Activated CD4-positive, alpha-beta memory T cell treated with anti-CD3 and anti-CD28 coated beads for 36 hours (primary cell): ENCODE data around the gene IFNLR1. TPM values are rescaled to one million over a fixed set of nuclear protein-coding genes. Genes with fewer than 3 reads are reported as not detected.

ENCODE experiments used
- CTCF ChIA-PET: fragments of 350-600 bp; sonication (Branson Sonifier 250); formaldehyde crosslinking; loops from one replicate; lab custom pipeline; 2021; ENCODE audit warnings: antibody characterized with exemption, inconsistent platforms; lab: Charles Lee
- POLR2A ChIA-PET: fragments of 350-600 bp; sonication (Branson Sonifier 250); formaldehyde crosslinking; loops from one replicate; lab custom pipeline; 2021; ENCODE audit warnings: antibody characterized with exemption; lab: Charles Lee
- DNase-seq: peaks from one replicate; pipeline ENCODE4 v3.0.0-alpha.2; 2020
- H3K27ac Mint-ChIP-seq: one replicate; pipeline ENCODE4 v1.8.0; 2021; ENCODE audit warnings: mixed read lengths
- H3K27me3 Mint-ChIP-seq: one replicate; pipeline ENCODE4 v1.8.0; 2021; ENCODE audit warnings: mixed read lengths
- H3K36me3 Mint-ChIP-seq: one replicate; pipeline ENCODE4 v1.8.0; 2021; ENCODE audit warnings: mixed read lengths
- H3K4me1 Mint-ChIP-seq: one replicate; pipeline ENCODE4 v1.8.0; 2021; ENCODE audit warnings: low read depth, mixed read lengths
- H3K4me3 Mint-ChIP-seq: one replicate; pipeline ENCODE4 v1.8.0; 2021; ENCODE audit warnings: mild to moderate bottlenecking, mixed read lengths
- H3K9me3 Mint-ChIP-seq: one replicate; pipeline ENCODE4 v1.8.0; 2021; ENCODE audit warnings: mixed read lengths
- intact Hi-C: fragments of 100-400 bp; cut with micrococcal nuclease; formaldehyde crosslinking; loops from one replicate; pipeline ENCODE4 v1.15.1; 2023
- total RNA-seq, 2 experiments: library from RNA; stranded (reverse); gene quantifications; one replicate each; pipeline ENCODE4 v1.2.3, GENCODE V29; 2021

The IFNLR1 gene
- total RNA-seq, 2 experiments from 2014 or later, result 6.2 to 10.0 TPM

DNA sequence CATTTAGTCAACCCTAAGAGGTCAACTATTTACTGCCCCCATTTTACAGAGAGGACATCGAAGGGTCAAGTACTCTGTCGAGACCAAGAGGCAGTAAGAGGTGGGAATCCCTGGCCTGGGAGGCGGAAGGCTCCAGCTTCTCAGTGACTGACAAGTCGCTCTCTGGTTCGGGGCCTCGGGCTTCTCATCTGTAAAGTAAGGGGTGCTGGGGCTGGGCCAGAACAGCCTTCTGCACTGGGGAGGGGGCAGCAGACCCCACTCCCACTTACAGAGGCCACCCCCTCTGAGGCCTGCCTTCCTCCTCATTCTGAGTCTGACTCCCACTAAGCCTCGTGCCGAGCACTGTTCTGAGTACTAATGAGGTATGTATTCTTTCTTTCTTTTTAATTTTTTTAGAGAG is 17.0 kb upstream of the IFNLR1 start:
- ChIA-PET POLR2A (no interaction called here), CTCF (interaction anchor here (0.9 to 4.3 kb wide), 6 partner anchors 105 to 431 kb away, joined by 3 to 59 read pairs (median 3); no protein-coding TSS in a partner anchor)
- Mint-ChIP-seq H3K4me3 (no peak overlapping the region), H3K27ac (no peak overlapping the region), H3K4me1 (peaks cover 23% of the 10 kb centered on the region), H3K36me3 (no peaks in the 10 kb centered on the region), H3K27me3 (peaks cover 3% of the 10 kb centered on the region), H3K9me3 (no peaks in the 10 kb centered on the region)
- DNase-seq, result no peak
- intact Hi-C loops, result no loop called here

DNA sequence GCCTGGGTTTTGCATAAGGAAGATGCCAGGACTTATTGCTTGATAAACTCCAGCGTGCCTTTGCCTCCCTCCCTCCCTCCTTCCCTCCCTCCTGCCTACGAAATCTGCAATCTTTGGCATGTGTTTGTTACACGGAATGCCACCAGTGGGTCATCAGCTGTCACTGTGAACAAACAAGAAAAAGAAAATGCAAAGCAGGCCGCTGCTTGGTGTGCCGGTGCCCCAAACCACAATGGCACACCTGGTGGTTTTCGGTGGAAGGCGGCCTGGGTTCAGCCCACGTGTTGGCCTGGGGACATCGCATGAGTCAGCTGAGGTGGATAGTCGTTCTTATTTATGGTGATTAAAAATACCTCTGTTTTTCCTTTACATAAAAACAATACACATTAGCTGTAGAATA is 16.3 kb upstream of the IFNLR1 start:
- Mint-ChIP-seq H3K36me3 (no peaks in the 10 kb centered on the region), H3K27ac (no peak overlapping the region), H3K27me3 (peaks cover 3% of the 10 kb centered on the region), H3K9me3 (no peaks in the 10 kb centered on the region), H3K4me1 (peaks cover 23% of the 10 kb centered on the region), H3K4me3 (no peak overlapping the region)
- DNase-seq, result peak; percentile 64
- ChIA-PET CTCF (interaction anchor here (0.6 to 4.3 kb wide), 6 partner anchors 105 to 432 kb away, joined by 3 to 59 read pairs (median 3); no protein-coding TSS in a partner anchor), POLR2A (no interaction called here)
- intact Hi-C loops, result no loop called here

DNA sequence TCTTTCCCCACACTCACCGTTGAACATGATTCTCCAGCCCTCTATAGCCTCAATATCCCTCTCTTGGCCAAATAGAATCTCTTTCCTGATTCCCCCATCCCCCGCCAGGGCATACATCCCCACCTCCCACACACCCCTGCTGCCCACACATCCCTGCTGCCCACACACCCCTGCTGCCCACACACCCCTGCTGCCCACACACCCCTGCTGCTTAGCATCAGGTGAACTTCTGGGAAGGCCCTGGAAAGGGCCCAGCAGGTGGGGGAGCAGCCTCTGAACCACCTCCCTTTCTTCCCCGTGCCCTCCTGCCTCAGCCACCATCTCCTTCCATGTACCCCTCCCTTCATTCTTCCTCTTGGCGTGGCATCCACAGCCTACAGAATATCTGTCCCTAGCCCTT is 15.9 kb upstream of the IFNLR1 start:
- DNase-seq, result no peak
- Mint-ChIP-seq H3K36me3 (no peaks in the 10 kb centered on the region), H3K4me1 (peaks cover 23% of the 10 kb centered on the region), H3K27me3 (peaks cover 3% of the 10 kb centered on the region), H3K9me3 (no peaks in the 10 kb centered on the region), H3K27ac (no peak overlapping the region), H3K4me3 (no peak overlapping the region)
- ChIA-PET POLR2A (no interaction called here), CTCF (interaction anchor here (0.9 to 7.4 kb wide), 10 partner anchors 14 to 213 kb away, joined by 3 to 618 read pairs (median 16); partner anchors contain the start of genes IFNLR1, NIPAL3 and STPG1)
- intact Hi-C loops, result no loop called here

DNA sequence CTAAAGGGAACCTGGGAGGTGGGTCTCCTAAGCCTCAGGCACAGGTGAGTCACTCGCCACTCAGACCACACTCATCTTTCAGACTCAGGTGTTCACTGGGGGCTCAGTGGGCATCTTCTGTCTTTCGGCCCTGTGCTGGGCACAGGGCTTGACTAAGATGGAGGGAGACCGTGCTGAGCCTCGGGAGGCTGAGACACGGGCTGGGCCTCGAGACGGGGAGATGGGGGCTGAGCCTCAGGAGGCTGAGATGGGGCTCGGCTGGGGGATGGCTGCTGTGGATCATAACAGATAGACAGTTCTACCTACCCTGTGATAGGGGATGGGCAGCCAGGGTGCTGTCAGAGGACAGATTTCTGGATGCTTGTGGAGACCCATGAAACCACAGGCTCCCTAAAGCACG is 15.5 kb upstream of the IFNLR1 start:
- CTCF ChIA-PET, result interaction anchor here (0.7 to 7.4 kb wide), 31 partner anchors 14 to 436 kb away, joined by 3 to 618 read pairs (median 4); partner anchors contain the start of genes IFNLR1, NIPAL3 and STPG1
- Mint-ChIP-seq H3K4me1 (peaks cover 23% of the 10 kb centered on the region), H3K27ac (no peak overlapping the region), H3K9me3 (no peaks in the 10 kb centered on the region), H3K4me3 (no peak overlapping the region), H3K27me3 (peaks cover 3% of the 10 kb centered on the region), H3K36me3 (no peaks in the 10 kb centered on the region)
- intact Hi-C loops, result no loop called here
- DNase-seq, result no peak
- POLR2A ChIA-PET, result interaction anchor here (1.1 kb wide), 1 partner anchor 188 kb away, joined by 6 read pairs; no protein-coding TSS in a partner anchor

DNA sequence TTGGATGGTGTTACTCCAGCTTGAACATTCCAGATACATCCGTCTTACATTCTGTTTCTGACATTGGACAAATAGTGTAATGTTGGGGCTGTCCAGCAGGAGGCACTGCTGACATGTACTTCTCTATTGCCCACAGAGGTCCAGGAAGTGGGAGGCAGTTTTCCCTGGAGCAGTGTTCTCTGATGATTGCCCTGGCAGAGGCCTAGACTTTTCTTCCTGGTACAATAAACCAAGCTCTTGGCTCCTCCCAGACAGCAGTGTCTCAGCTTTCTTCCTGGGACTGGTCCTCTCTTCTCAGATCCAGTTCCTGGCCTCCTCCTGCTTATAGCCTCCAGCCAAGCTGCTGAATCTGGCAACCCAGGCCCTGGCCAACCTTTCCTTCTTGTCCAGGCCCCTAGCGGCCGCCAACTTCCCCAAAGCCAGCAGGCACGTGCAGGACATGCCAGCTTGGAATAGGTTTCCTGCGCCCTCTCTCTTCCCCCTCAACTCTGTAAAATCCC is 14.9 kb upstream of the IFNLR1 start:
- ChIA-PET POLR2A (interaction anchor here (1.1 kb wide), 1 partner anchor 189 kb away, joined by 6 read pairs; no protein-coding TSS in a partner anchor), CTCF (interaction anchor here (0.6 to 7.4 kb wide), 45 partner anchors 11 to 437 kb away, joined by 3 to 618 read pairs (median 4); partner anchors contain the start of genes IFNLR1, NIPAL3 and STPG1)
- no peaks in the 10 kb centered on the region for H3K9me3 Mint-ChIP-seq
- peak; percentile 76 for DNase-seq
- H3K36me3 Mint-ChIP-seq, result no peaks in the 10 kb centered on the region
- intact Hi-C loops, result loop anchor here (1.0 kb wide), 1 partner anchor 433 kb away; no protein-coding TSS in a partner anchor
- H3K27me3 Mint-ChIP-seq, result peaks cover 3% of the 10 kb centered on the region
- H3K27ac Mint-ChIP-seq, result no peak overlapping the region
- no peak overlapping the region for H3K4me3 Mint-ChIP-seq
- H3K4me1 Mint-ChIP-seq, result peaks cover 23% of the 10 kb centered on the region

DNA sequence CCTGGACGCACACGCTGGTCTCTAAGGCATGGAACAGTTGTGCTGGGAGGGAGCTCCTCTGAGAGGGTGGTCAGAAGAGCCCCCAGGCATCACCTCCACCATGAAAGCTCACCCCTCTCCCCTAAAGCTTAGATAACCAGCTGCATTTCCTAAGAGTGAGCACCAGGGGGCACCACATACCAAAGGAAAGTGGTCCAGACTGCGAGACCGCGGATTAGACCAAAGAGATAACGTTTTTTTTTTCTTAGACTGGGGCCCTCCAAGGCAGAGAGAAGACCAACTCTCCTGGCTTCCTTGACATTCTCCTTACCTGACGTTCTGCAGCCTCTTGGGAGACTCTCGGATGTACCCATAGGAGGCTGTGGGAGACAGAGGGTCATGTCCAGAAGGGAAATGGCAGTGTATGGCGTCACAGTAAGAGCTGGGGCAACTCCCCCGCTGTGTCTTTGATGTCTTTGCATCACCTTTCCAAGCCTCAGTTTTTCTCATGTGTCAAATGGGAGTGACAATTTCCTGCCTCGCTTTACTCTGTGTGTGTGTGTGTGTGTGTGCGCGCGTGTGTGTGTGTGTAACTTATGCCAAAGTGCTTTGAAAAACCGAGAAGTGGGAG is 12.3 kb upstream of the IFNLR1 start:
- peak; percentile 84 for DNase-seq
- intact Hi-C loops, result loop anchor here (1.0 to 10.0 kb wide), 3 partner anchors 109 to 585 kb away; no protein-coding TSS in a partner anchor
- Mint-ChIP-seq H3K9me3 (no peaks in the 10 kb centered on the region), H3K36me3 (no peaks in the 10 kb centered on the region), H3K27me3 (peaks cover 3% of the 10 kb centered on the region), H3K4me3 (peak overlapping the region; percentile 61), H3K4me1 (peaks cover 36% of the 10 kb centered on the region), H3K27ac (peak overlapping the region; percentile 57)
- POLR2A ChIA-PET, result interaction anchor here (0.6 to 2.5 kb wide), 4 partner anchors 23 to 193 kb away, joined by 3 to 17 read pairs (median 4); no protein-coding TSS in a partner anchor
- CTCF ChIA-PET, result interaction anchor here (0.5 to 7.4 kb wide), 70 partner anchors 9 to 636 kb away, joined by 3 to 618 read pairs (median 4); partner anchors contain the start of genes GRHL3, IFNLR1, IL22RA1 and NIPAL3

DNA sequence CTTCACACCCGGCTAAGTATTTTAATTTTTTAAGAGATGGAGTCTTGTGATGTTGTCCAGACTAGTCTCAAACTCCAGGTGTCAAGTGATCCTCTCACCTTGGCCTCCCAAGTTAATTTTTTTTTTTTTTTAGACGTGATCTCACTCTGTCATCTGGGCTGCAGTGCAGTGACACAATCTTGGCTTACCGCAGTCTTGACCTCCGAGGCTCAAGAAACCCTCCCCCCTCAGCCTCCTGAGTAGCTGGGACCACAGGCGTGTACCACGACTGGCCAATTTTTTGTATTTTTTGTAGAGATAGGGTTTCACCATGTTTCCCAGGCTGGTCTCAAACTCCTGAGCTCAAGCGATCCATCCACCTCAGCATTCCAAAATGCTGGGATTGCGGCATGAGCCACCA is 11.7 kb upstream of the IFNLR1 start:
- DNase-seq, result no peak

DNA sequence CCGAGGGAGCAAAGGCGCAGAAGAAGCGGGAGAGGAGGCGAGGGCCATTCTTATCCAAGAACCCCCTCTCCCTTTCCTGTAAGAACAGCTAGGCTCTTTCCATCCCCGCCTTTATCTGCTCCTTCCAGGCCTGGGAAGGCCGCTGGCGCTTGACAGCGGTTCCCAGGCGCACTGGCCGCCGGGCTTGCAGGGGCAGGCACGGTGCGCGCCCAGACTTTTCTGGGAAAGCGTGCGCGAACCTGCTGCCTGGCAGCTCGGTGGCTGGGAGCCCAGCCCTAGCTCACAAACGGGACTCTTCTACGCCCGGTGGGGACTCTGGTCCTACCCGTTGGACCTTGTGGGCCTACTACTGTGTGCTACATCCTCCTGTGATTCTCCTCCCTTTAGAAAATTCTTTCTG is 8.8 kb upstream of the IFNLR1 start:
- peaks cover 5% of the 10 kb centered on the region for H3K9me3 Mint-ChIP-seq
- no peak for DNase-seq
- no peaks in the 10 kb centered on the region for H3K36me3 Mint-ChIP-seq
- peaks cover 52% of the 10 kb centered on the region for H3K4me1 Mint-ChIP-seq
- H3K4me3 Mint-ChIP-seq, result no peak overlapping the region
- no peak overlapping the region for H3K27ac Mint-ChIP-seq
- POLR2A ChIA-PET, result no interaction called here
- H3K27me3 Mint-ChIP-seq, result no peaks in the 10 kb centered on the region
- intact Hi-C loops, result loop anchor here (10.0 kb wide), 1 partner anchor 581 kb away; no protein-coding TSS in a partner anchor
- CTCF ChIA-PET, result interaction anchor here (5.2 to 7.4 kb wide), 3 partner anchors 46 to 197 kb away, joined by 43 to 618 read pairs (median 193); no protein-coding TSS in a partner anchor

More for the DNA sequence above, 11.7 kb upstream of the IFNLR1 start:
- Mint-ChIP-seq H3K4me3 (no peak overlapping the region), H3K27me3 (peaks cover 3% of the 10 kb centered on the region), H3K27ac (no peak overlapping the region), H3K4me1 (peaks cover 36% of the 10 kb centered on the region), H3K36me3 (no peaks in the 10 kb centered on the region), H3K9me3 (no peaks in the 10 kb centered on the region)
- ChIA-PET CTCF (interaction anchor here (0.6 to 7.4 kb wide), 66 partner anchors 9 to 637 kb away, joined by 3 to 618 read pairs (median 4); partner anchors contain the start of genes GRHL3, IFNLR1, IL22RA1 and NIPAL3), POLR2A (interaction anchor here (0.6 to 2.5 kb wide), 4 partner anchors 23 to 193 kb away, joined by 3 to 17 read pairs (median 4); no protein-coding TSS in a partner anchor)
- intact Hi-C loops, result loop anchor here (1.0 to 10.0 kb wide), 3 partner anchors 110 to 584 kb away; no protein-coding TSS in a partner anchor

DNA sequence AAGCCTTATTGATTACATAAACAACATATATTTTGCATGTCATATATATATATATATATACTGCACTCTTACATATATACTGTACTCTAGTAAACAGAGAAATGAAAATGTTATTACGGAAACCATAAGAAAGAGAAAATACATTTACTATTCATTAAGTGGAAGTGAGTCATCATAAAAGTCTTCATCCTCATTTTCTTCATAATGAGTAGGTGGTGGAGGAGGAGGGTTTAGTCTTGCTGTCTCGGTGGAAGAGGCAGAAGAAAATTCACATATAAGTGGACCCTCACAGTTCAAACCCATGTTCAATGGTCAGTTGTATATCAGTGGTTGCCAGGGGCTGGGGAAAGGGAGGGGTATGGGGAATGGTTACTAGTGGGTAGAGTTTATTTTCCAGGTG is 8.0 kb upstream of the IFNLR1 start:
- Mint-ChIP-seq H3K4me1 (peaks cover 56% of the 10 kb centered on the region), H3K9me3 (peaks cover 5% of the 10 kb centered on the region), H3K4me3 (no peak overlapping the region), H3K36me3 (no peaks in the 10 kb centered on the region), H3K27ac (no peak overlapping the region), H3K27me3 (no peaks in the 10 kb centered on the region)
- POLR2A ChIA-PET, result no interaction called here
- intact Hi-C loops, result loop anchor here (10.0 kb wide), 1 partner anchor 580 kb away; no protein-coding TSS in a partner anchor
- DNase-seq, result no peak
- CTCF ChIA-PET, result interaction anchor here (1.6 to 6.2 kb wide), 2 partner anchors 45 to 197 kb away, joined by 5 to 87 read pairs; no protein-coding TSS in a partner anchor

DNA sequence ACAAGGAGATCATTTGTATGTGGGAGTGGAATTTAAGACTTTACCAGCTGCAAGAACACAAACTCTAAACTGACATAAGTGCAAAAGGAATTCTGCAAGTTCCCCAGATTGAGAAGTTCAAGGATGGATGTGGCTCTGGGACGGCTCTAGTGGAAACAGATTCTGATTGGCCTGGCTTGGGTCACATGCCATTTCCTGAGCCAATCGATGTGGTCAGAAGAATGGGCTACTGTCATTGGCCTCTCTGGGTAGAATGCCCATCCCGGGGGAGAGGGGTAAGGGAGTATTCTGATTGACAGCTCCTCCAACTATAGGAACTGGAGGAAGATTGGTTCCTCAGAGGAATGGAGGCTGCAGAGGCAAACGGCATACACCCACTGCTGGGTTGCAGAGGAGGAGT is 6.0 kb upstream of the IFNLR1 start:
- CTCF ChIA-PET, result interaction anchor here (0.6 to 9.2 kb wide), 5 partner anchors 7 to 395 kb away, joined by 3 to 100 read pairs (median 10); no protein-coding TSS in a partner anchor
- Mint-ChIP-seq H3K9me3 (peaks cover 5% of the 10 kb centered on the region), H3K36me3 (no peaks in the 10 kb centered on the region), H3K27ac (peak overlapping the region; percentile 13), H3K27me3 (peaks cover 2% of the 10 kb centered on the region), H3K4me1 (peaks cover 64% of the 10 kb centered on the region), H3K4me3 (no peak overlapping the region)
- intact Hi-C loops, result loop anchor here (2.0 to 10.0 kb wide), 5 partner anchors 44 to 578 kb away; partner anchors contain the start of gene SRRM1
- DNase-seq, result no peak
- POLR2A ChIA-PET, result no interaction called here

DNA sequence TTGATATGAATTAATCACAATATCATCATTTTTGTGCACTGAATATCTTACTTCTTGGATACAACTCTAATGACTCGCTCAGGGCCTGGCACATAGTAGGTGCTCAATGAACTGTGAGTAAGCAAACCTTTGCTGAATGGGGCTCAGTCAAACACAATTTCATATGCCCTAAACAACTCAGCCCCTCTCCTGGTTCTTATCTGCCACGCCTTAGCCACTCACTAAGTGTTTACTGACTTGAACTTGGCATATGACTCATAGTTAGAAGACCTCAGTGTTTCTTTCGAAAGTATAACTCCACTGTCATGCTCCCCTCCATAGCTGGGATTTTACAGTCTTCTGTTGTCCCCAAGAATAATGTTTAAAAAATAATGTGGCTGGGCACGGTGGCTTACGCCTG is 4.8 kb upstream of the IFNLR1 start:
- Mint-ChIP-seq H3K27ac (peak overlapping the region; percentile 70), H3K9me3 (peaks cover 5% of the 10 kb centered on the region), H3K4me3 (no peak overlapping the region), H3K4me1 (peaks cover 72% of the 10 kb centered on the region), H3K36me3 (no peaks in the 10 kb centered on the region), H3K27me3 (peaks cover 2% of the 10 kb centered on the region)
- intact Hi-C loops, result loop anchor here (2.0 to 10.0 kb wide), 5 partner anchors 45 to 577 kb away; partner anchors contain the start of gene SRRM1
- DNase-seq, result peak; percentile 67
- ChIA-PET POLR2A (interaction anchor here (0.8 kb wide), 1 partner anchor 193 kb away, joined by 3 read pairs; no protein-coding TSS in a partner anchor), CTCF (interaction anchor here (0.6 to 9.2 kb wide), 6 partner anchors 8 to 323 kb away, joined by 3 to 100 read pairs (median 12); no protein-coding TSS in a partner anchor)
